K562 (cell line): Measurements from ENCODE around the gene TAS2R14. TPM values are rescaled to one million over a fixed set of nuclear protein-coding genes. Genes with fewer than 3 reads are reported as not detected.

Experiments used
- ATAC-seq: fragments of 200-7000 bp; cut with Tn5 transposase; 3 replicates; pipeline ENCODE4 v1.9.1; 2020; ENCODE audit warnings: moderate library complexity
- BruUV-seq: library from RNA; stranded (reverse); fragments of 400-500 nt; replicated peaks from 2 replicates; lab custom pipeline; 2021; lab: Mats Ljungman, UMichigan
- CTCF ChIA-PET: fragments of 300-600 bp; formaldehyde crosslinking; extraction: SDS; loops from one replicate; lab custom pipeline; 2021; ENCODE audit warnings: low intra/inter-chr PET ratio; lab: Yijun Ruan, JAX
- POLR2A ChIA-PET: fragments of 300-600, 350-650 bp; sonication (Branson Sonifier 250); formaldehyde crosslinking; extraction: SDS; loops from one replicate; lab custom pipeline; 2021; ENCODE audit warnings: antibody characterized with exemption, inconsistent platforms; lab: Yijun Ruan, JAX
- DNase-seq, 4 experiments: peaks; one replicate each; pipeline versions ENCODE4 v3.0.0 to v3.0.0-alpha.2; 2011 to 2018; ENCODE audit warnings: low spot score in 3 of 4, mixed read lengths in 3 of 4; ENCODE audit errors: extremely low read depth in 1 of 4
- FAIRE-seq: peaks from 2 replicates; lab custom pipeline; 2011; peaks lifted over from hg19 to GRCh38; lab: Jason Lieb, UNC
- H2AFZ ChIP-seq: 2 replicates; pipeline ENCODE4 v1.6.0; 2011; ENCODE audit warnings: low read depth, low read length, control low read depth, inconsistent platforms
- H3K27ac ChIP-seq: fragments of 200-600 bp; 3 replicates; pipeline ENCODE4 v1.8.0; 2011; ENCODE audit warnings: low read depth, mild to moderate bottlenecking, control low read depth, inconsistent platforms, low read length, moderate library complexity, mixed read lengths; ENCODE audit errors: extremely low read depth
- H3K27me3 ChIP-seq, 2 experiments: fragments of 300-600 bp in 1 of 2; 2 replicates in 1 of 2; 3 replicates in 1 of 2; pipeline versions ENCODE4 v1.6.0 to v1.8.0; 2011; ENCODE audit warnings: inconsistent platforms in 2 of 2, low read length in 2 of 2, mild to moderate bottlenecking in 1 of 2, mixed read lengths in 1 of 2, moderate library complexity in 1 of 2; ENCODE audit not compliant: control insufficient read depth in 2 of 2, insufficient read depth in 2 of 2
- H3K36me3 ChIP-seq: fragments of 300-600 bp; 3 replicates; pipeline ENCODE4 v1.8.0; 2011; ENCODE audit warnings: mild to moderate bottlenecking, low read length, inconsistent platforms; ENCODE audit not compliant: control insufficient read depth, insufficient read depth
- H3K4me1 ChIP-seq, 2 experiments: fragments of 200-600 bp in 1 of 2; replicated peaks in 1 of 2; 2 replicates in 1 of 2; 3 replicates in 1 of 2; pipeline versions ENCODE4 v1.5.1 to v1.8.0; 2011; ENCODE audit warnings: inconsistent platforms in 2 of 2, low read length in 2 of 2, mild to moderate bottlenecking in 1 of 2, mixed read lengths in 1 of 2, moderate library complexity in 1 of 2; ENCODE audit not compliant: control insufficient read depth in 2 of 2, insufficient read depth in 2 of 2
- H3K4me2 ChIP-seq: 2 replicates; pipeline ENCODE4 v1.6.1; 2011; ENCODE audit warnings: low read length, control low read depth, inconsistent platforms, mixed read lengths; ENCODE audit not compliant: insufficient read depth
- H3K4me3 ChIP-seq: fragments of 200-600 bp; sonication (generic), shearing (Covaris generic); 2 replicates; pipeline ENCODE4 v1.5.1; 2016; ENCODE audit warnings: control low read depth, inconsistent platforms
- H3K79me2 ChIP-seq: fragments of 200-600 bp; 3 replicates; pipeline ENCODE4 v1.8.0; 2011; ENCODE audit warnings: low read length, inconsistent platforms; ENCODE audit not compliant: control insufficient read depth, insufficient read depth
- H3K9ac ChIP-seq, 2 experiments: 2 replicates each; pipeline versions ENCODE4 v1.6.0 to v1.6.1; 2011; ENCODE audit warnings: low read depth in 2 of 2, low read length in 2 of 2, control low read depth in 1 of 2, inconsistent platforms in 1 of 2, mild to moderate bottlenecking in 1 of 2, mixed read lengths in 1 of 2; ENCODE audit not compliant: insufficient read depth in 1 of 2
- H3K9me1 ChIP-seq: one replicate; pipeline ENCODE4 v1.6.0; 2011; ENCODE audit warnings: inconsistent platforms, mild to moderate bottlenecking, low read length, moderate library complexity; ENCODE audit not compliant: control insufficient read depth, insufficient read depth
- H3K9me3 ChIP-seq: replicated peaks from 2 replicates; pipeline ENCODE4 v1.5.1; 2011; ENCODE audit warnings: low read depth, low read length, inconsistent platforms; ENCODE audit not compliant: control insufficient read depth, insufficient read depth
- H4K20me1 ChIP-seq: replicated peaks from 2 replicates; pipeline ENCODE4 v1.6.1; 2011; ENCODE audit warnings: low read length, inconsistent platforms, mixed read lengths; ENCODE audit not compliant: control insufficient read depth, insufficient read depth
- HDAC2 ChIP-seq: fragments of 450-650 bp; IDR thresholded peaks from 2 replicates; pipeline ENCODE4 v1.6.1; 2016; ENCODE audit warnings: mild to moderate bottlenecking
- JUN ChIP-seq, 2 experiments: sonication (generic) in 1 of 2; formaldehyde crosslinking in 1 of 2; IDR thresholded peaks; 2 replicates each; pipeline versions ENCODE4 v1.6.1 to v1.8.0; 2012 to 2022; ENCODE audit warnings: borderline replicate concordance in 2 of 2, mild to moderate bottlenecking in 2 of 2, improper control_type of control experiment in 1 of 2, low read depth in 1 of 2, low read length in 1 of 2, missing genetic modification reagents in 1 of 2
- MCM5 ChIP-seq: fragments of 450-650 bp; IDR thresholded peaks from 2 replicates; pipeline ENCODE4 v1.6.1; 2016; ENCODE audit warnings: low read depth
- NR2F6 ChIP-seq: fragments of 450-650 bp; formaldehyde crosslinking; IDR thresholded peaks from 2 replicates; pipeline ENCODE4 v1.4.0; 2020; ENCODE audit warnings: mild to moderate bottlenecking
- SUPT5H ChIP-seq: fragments of 450-650 bp; IDR thresholded peaks from 2 replicates; pipeline ENCODE4 v1.6.1; 2016
- ZNF175 ChIP-seq: fragments of 200-800 bp; sonication (Bioruptor generic); IDR thresholded peaks from 2 replicates; pipeline ENCODE4 v1.6.1; 2016; ENCODE audit warnings: low read depth, mild to moderate bottlenecking, missing genetic modification characterization, missing compliant biosample characterization
- ZNF197 ChIP-seq: fragments of 200-800 bp; sonication (Bioruptor generic); IDR thresholded peaks from 2 replicates; pipeline ENCODE4 v1.6.1; 2016; ENCODE audit warnings: low read depth, missing genetic modification characterization, missing compliant biosample characterization
- ZNF75A ChIP-seq: fragments of 450-650 bp; formaldehyde crosslinking; IDR thresholded peaks from 2 replicates; pipeline ENCODE4 v1.4.0; 2020; ENCODE audit warnings: mild to moderate bottlenecking
- WGBS: fragments of 100-300 bp; shearing (Covaris generic); methylation state at CpG from one replicate; pipeline ENCODE4 v1.1.6; 2016; ENCODE audit warnings: low coverage, mixed read lengths; ENCODE audit not compliant: insufficient coverage; ENCODE audit errors: missing lambda C conversion rate; 5-methylcytosine and 5-hydroxymethylcytosine counted together
- in situ Hi-C: fragments of 300-500 bp; cut with MboI; formaldehyde crosslinking; loops from 4 replicates; pipeline ENCODE4 v1.15.0; 2018; ENCODE audit warnings: inconsistent platforms, mixed read lengths
- intact Hi-C: fragments of 100-400 bp; cut with micrococcal nuclease; formaldehyde crosslinking; loops from 2 replicates; pipeline ENCODE4 v1.14.2; 2022
- polyA plus RNA-seq, 8 experiments: library from polyadenylated mRNA; depleted of rRNA in 4 of 8; stranded (reverse) in 5 of 8; unstranded in 3 of 8; fragments of >200 nt; fragmentation: Nextera tagmentation in 2 of 8; fragmentation: Illumina TruSeq in 1 of 8; extraction: Ambion mirVana in 2 of 8; extraction: Trizol in 1 of 8; gene quantifications; 2 replicates each; pipeline versions ENCODE4 v1.2.1 to v1.2.3, GENCODE V29; 2011 to 2014; ENCODE audit warnings: inconsistent platforms in 1 of 8, missing spikeins in 1 of 8
- total RNA-seq, 7 experiments: library from RNA; depleted of rRNA in 6 of 7; stranded (reverse); fragments of >200 nt in 6 of 7; fragmentation: Illumina TruSeq in 2 of 7; extraction: Trizol in 2 of 7; gene quantifications; 2 replicates each; pipeline versions ENCODE4 v1.2.1 to v1.2.3, GENCODE V29; 2011 to 2021; ENCODE audit warnings: low replicate concordance in 1 of 7
- TF ChIP-seq, protein P1 (sequence below): fragments of 450-650 bp; IDR thresholded peaks from 2 replicates; pipeline ENCODE4 v1.6.1; 2016; ENCODE audit warnings: missing biosample characterization, missing genetic modification characterization

Gene TAS2R14
- total and polyA plus RNA-seq, 9 of the 15 experiments (the other 6 are each of a cell fraction or from before 2014, with no cell fraction given), result 1.2 to 4.2 (median 2.4) TPM

DNA sequence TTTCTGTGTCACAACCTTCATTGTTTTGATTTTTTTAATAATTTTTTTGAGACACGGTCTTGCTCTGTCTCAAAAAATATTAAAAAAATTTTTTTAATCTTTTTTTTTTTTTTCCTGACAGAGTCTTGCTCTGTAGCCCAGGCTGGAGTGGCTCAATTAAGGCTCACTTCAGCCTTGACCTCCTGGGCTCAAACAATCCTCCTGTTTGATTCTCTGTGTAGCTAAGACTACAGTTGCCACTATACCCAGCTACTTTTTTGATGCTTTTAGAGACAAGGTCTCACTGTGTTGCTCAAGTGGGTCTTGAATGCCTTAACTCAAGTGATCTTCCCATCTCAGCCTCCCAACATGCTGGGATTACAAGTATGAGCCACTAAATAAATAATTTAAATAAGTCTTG is 19.3 kb downstream of the TAS2R14 start:
- H3K4me3 ChIP-seq, result no peak overlapping the region
- ChIA-PET POLR2A (no interaction called here), CTCF (no interaction called here)
- no peaks in the 10 kb centered on the region for H3K9me1 ChIP-seq
- no peak overlapping the region for H3K9ac ChIP-seq
- H3K36me3 ChIP-seq, result no peaks in the 10 kb centered on the region
- no peaks in the 10 kb centered on the region for H3K79me2 ChIP-seq
- WGBS, result 100% methylated on average over 1 of the region's 1 CpG
- no peak for TF ChIP-seq ZNF197 (CRISPR knock-in tag)
- no peak for TF ChIP-seq ZNF175 (CRISPR knock-in tag)
- TF ChIP-seq MCM5, result no peak
- TF ChIP-seq, protein P1, sequence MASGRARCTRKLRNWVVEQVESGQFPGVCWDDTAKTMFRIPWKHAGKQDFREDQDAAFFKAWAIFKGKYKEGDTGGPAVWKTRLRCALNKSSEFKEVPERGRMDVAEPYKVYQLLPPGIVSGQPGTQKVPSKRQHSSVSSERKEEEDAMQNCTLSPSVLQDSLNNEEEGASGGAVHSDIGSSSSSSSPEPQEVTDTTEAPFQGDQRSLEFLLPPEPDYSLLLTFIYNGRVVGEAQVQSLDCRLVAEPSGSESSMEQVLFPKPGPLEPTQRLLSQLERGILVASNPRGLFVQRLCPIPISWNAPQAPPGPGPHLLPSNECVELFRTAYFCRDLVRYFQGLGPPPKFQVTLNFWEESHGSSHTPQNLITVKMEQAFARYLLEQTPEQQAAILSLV (tag), result no peak
- no peak for TF ChIP-seq ZNF75A (CRISPR knock-in tag)
- TF ChIP-seq SUPT5H, result no peak
- no peak for TF ChIP-seq JUN (IDR thresholded peaks at IDR 0.05; ENCODE audit: borderline replicate concordance, low read depth, low read length)
- TF ChIP-seq JUN (CRISPR knock-in tag; IDR thresholded peaks at IDR 0.05; ENCODE audit: borderline replicate concordance), result no peak
- no peak for TF ChIP-seq HDAC2
- TF ChIP-seq NR2F6 (CRISPR knock-in tag), result no peak
- no TSS peak for BruUV-seq
- H3K27ac ChIP-seq, result no peak overlapping the region
- H4K20me1 ChIP-seq, result no peaks in the 10 kb centered on the region
- no peaks in the 10 kb centered on the region for H3K9me3 ChIP-seq
- FAIRE-seq, result no peak
- intact Hi-C loops, result no loop called here
- DNase-seq, result no peak
- H3K4me1 ChIP-seq, result no peaks in the 10 kb centered on the region
- no peaks in the 10 kb centered on the region for H3K27me3 ChIP-seq
- no peak for ATAC-seq
- no peak overlapping the region for H2AFZ ChIP-seq
- in situ Hi-C loops, result no loop called here
- no peak overlapping the region for H3K4me2 ChIP-seq
